GM18499 (cell line): Measurements from ENCODE around the gene CLCN4.

Source experiments
- ATAC-seq: cut with Tn5 transposase; IDR thresholded peaks from one replicate; pipeline ENCODE4 v1.9.1; 2021; ENCODE audit warnings: moderate number of reproducible peaks; ENCODE audit not compliant: insufficient read depth, unreplicated experiment

CLCN4 gene

DNA sequence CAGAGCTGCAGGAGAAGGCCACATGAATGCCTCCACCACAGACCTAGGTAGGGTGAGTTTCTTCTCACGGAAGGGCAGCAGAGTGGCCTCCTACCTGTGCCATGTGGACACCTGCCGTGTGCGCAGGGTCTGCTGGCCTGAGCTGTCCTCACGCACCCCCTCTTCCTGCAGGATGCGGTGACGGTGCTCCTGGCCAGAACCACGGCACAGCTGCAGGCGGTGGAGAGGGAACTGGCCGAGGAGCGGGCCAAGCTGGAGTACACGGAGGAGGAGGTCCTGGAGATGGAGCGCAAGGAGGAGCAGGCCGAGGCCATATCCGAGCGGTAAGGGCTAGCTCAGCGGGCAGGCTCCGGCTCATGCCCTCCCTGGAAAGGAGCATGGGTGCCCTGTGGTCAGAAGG lies 28.4 kb upstream of the CLCN4 start:
- ATAC-seq: no peak

DNA sequence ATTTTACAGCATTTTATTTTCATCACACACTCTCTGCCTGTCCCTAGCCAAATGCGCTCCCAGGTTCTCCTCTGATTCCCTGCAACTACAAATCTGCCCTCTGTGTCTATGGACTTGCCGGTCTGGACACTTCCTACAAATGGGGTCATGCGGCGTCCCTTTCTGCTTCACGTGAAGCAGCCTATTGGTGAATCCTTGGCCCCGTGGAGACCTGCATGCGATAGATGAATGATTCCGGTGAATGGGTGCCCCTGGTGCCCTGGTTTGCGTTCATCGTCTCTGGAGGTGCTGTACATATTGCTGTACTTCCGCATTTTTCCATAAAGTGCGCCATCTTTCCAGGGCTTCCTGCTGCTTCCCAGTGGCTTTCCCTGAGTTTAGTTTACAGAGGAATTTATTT lies 27.5 kb upstream of the CLCN4 start:
- no peak for ATAC-seq

DNA sequence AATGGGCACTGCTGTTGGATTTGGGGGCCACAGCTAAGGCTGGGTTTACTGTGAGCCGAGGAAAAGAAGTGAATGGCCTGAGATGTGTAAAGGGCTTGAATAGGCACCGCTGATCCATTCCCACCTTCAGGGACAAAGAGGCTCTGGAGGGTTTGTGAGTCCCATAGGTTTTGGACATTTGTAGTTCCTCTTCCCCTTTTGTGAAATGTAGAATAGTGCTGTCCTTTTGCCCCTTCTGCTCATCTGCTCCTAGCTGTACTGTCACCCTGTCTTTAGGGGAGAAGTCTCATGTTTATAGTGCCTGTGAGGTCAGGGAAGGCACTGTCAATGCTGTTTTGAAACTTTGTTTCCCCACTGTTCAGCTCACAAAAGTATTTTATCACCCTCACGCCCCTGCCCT lies 26.4 kb upstream of the CLCN4 start:
- no peak for ATAC-seq

DNA sequence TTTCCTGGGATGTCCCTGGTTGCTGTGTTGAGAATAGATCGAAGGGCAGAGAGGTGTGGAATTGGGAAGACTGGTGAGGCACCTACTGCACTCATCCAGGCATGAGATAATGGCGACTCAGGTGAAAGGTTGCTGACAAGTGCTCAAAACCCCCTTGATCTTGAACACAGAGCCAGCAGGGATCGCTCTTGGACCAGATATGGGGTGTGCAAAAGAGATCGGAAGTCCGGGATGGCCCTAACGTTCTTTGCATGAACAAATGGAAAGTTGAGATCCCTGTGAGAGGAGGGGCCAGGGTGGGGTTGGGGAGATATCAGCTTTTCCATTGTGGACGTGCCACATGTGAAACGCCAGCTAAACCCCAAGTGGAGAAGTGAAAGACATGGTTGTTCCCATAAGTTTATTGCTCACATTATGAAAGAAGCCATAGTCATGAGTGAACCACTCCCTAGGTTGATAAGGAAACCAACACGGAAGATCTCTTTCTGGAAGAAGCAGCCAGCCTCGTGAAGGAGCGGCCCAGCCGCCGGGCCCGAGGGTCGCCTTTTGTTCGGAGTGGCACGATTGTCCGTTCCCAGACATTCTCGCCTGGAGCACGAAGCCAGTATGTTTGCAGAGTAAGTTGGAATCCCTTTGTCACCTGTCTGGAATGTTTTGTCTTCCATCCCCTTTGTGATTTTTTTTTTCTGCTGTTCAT lies 22.6 kb upstream of the CLCN4 start:
- no peak for ATAC-seq

DNA sequence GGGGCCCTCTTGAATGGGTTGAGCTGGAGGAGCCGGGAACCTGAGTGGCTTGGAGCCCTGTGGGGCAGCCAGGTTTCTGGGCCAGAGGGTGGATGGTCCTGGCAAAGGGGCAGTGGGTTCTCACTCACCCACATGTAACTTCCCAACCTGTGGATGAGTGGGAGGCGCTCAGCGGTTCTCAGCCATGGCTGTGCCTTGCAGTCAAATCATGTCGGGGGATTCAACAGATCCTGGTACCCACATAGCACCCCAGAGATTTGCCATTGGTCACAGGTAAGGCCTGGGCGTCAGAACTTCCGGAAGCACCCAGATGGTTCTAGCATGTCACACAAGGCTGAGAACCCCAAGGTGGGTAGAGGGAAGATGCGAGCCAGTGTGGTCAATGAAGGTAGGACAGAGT lies 21.9 kb upstream of the CLCN4 start:
- no peak for ATAC-seq

DNA sequence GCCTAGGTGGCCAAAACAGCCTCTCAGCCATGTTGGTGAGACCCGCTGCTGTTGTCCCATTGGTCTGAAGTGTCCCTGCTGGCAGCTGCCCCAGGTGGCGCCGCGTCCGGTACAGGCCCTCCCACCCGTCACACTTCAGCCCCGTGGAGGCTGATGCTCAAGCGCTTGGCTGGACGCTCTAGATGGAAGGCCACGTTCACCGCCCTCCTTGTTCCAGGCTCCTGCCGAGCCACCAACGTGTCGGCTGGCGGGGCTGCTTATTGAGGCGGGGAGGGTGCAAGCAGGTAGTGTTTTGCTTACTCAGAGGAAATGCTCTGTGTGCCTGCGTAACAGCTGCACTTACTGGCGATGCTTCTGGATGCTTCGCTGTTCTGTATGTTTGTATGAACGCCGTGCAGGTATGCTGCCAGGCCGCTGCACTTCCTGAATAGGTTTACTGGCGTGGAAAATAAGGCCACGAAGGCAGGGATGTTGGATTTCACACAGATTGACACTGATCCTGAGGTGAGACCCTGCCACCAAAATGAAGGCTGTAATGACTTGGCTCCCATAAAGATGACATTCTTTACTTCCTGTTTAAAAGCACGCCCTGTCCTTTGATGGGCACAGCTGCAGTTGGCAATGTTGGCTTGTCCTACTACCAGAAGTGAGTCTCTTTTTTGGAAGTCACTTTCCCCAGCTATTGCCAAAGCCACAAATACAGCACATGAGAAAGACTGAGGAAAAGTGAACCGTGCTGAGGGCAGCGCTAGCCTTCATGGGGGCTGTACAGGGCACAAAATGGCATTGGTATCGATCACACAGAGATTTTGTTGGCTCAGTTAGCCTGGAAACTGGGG lies 21.0 kb upstream of the CLCN4 start:
- no peak for ATAC-seq

DNA sequence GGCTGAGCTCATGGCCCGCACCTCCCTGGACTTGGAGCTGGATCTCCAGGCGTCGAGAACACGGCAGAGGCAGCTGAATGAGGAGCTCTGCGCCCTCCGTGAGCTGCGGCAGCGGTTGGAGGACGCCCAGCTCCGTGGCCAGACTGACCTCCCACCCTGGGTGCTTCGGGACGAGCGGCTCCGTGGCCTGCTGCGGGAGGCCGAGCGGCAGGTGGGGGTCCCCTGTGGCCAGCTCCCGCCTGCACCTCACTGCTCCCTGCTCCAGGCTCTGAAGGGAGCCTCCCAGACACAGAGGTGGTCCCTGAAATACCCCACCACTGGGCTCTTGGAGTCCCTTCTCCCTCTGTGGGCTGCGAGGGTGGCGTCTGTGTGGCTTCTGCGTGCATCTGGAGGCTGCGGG lies 18.0 kb upstream of the CLCN4 start:
- ATAC-seq: no peak

DNA sequence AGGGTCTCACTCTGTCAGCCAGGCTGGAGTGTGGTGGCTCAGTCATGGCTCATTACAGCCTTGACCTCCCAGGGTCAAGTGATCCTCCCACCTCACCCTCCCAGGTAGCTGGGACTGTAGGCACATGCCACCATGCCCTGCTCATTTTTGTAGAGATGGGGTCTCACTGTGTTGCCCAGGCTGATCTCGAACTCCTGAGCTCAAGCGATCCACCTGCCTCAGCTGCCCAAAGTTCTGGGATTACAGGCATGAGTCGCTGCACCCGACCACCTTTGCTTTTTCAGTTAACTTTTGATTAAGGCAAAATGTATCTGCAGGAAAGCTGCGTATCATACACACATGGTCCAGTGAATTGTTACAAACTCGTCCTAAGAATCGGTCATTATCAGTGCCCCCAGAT lies 16.5 kb upstream of the CLCN4 start:
- ATAC-seq: no peak

DNA sequence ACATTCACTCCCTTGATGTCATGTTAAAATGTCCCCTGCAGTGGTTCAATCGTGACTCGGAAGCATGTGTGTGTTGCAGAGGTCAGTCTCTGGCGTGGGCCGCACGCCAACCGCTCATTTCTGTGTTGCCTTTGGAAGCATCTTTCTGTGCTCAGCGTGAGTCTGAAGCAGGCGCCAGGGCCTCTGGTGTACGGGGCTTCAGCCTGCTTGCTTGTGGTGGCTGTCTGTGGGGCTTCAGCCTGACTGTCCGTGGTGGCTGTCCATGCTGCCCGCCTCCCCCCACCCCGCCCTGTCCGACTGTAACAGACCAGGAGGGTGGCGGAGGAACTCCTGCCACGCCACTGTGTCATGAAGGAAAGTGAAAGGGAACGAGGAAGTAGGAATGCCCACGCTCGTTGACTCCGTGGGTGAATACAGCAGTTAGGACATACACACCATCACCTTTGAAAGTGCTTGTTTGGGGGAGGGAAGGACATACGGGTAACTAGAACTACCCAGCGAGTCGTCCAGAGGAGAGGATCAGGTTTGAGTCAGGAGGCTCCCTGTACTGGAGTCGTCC lies 14.7 kb upstream of the CLCN4 start:
- no peak for ATAC-seq

DNA sequence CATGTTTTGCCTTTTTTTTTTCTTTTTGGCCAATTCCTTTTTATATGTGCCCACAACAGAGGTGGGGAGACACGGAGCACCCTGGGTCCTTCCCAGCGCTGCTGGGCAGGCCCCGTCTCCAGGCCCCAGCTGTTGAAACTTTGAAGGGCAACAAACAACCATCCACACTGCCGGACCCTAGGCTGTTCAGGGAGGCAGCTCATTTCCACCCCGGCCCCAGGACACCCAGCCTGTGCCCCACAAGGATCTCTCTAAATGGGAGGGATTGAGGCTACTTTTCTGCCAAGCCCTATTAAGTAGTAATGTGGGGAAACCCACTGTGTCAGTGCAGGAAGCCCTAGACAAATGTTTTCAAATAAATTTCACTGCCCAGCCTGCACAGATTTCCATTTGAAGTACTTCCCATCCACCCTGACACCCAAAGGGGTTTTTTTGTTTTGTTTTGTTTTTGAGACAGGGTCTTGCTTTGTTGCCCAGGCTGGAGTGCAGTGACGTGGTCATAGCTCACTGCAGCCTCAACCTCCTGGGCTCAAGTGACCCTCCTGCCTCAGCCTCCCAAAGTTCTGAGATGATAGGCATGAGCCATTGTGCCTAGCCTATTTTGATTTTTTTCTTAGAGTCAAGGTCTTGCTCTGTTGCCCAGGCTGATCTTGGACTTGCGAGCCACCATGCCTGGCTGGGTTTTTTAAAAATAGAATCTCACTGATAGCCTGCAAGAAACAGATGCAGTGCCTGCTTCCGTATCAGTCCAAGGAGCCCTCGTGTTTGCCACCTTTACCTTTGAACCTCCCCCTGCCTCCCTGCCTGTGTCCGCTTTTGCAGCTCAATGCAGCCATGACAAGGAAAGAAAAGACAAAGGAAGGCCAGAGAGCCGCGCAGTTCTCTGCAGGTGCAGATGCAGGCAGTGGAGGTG lies 13.4 kb upstream of the CLCN4 start:
- ATAC-seq: no peak

DNA sequence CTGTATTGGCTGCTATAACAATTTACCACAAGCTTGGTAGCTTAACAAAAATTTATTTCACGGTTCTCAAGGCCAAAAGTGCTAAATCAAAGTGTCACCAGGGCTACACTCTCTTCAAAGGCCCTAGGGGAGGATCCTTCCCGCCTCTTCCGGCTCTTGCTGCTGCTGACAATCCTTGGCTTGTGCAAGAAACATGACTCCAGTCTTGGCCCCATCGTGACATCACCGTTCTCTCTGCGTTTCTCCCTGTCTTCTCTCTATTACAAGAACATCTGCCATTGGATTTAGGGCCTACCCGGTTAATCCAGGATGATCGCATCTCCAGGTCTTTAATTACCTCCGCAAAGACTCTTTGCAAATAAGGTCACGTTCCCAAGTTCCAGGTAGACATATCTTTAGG lies 10.4 kb upstream of the CLCN4 start:
- ATAC-seq: no peak

DNA sequence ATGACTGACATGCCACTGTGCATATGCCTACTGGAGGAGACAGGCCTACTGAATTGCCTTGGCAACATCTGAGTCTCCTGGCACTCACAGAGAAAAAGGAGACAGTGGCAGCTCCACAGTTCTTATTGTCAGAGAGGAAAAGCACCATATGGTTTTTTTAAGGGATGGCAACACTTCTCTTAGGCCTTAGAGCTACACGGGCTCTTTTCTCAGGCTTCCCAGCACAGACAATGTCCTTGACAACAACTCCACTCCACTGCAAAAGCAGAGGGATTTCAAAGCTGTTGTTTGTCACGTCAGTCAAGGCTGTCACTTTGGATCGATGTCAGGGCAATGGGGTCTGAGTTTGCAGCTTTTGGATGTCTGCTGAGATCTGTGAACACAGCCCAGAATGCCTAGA lies 4.7 kb upstream of the CLCN4 start:
- ATAC-seq: no peak

DNA sequence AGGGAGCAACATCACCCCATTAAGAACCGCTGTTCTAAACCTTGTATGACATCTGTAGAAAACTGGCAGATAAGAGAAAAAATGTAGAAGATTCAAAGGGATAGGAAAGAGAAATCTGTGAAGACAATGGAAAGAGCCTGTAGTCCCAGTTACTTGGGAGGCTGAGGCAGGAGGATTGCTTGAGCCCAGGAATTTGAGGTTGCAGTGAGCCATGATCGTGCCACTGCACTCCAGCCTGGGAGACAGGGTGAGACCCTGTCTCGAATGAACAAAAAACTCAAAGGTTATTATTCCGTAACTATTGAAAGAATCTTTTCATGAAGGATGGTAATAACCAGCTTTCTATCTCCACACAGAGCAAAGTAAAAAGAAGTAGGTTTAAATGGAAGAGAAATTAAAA lies 1.6 kb upstream of the CLCN4 start:
- no peak for ATAC-seq

DNA sequence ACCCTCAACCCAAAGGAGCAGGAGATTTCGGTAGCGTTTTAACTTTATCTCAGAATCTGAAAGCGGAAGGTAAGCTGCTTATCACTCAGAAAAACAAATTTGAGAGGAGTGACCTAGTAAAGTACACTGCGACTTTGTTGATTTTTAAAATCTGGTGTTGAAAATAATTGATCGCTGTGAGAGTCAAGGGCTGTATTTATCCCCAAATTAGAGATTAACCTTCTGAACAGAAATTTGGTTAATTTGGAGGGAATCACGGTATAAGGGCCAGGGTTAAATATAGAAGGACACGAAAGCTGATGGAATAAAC lies 212 bp downstream of the CLCN4 start:
- ATAC-seq: no peak

DNA sequence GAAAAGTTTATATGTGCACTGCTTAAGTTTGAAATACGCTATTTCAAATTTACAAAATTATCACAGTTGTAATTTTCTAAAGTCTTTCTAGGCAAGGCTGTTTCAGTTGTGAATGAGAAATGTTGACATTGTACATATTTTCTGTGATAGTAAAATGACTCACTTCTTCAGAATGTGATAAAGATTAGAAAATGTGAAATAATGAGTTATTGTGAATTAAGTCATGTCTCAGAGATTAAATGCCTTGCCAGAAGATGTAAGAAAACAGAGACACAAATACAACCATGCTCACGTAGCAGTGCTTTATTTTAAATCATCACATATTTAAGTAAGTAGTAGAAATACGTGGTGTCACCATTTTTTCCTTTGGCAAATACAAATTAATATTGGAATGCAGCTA lies 768 bp downstream of the CLCN4 start:
- no peak for ATAC-seq

DNA sequence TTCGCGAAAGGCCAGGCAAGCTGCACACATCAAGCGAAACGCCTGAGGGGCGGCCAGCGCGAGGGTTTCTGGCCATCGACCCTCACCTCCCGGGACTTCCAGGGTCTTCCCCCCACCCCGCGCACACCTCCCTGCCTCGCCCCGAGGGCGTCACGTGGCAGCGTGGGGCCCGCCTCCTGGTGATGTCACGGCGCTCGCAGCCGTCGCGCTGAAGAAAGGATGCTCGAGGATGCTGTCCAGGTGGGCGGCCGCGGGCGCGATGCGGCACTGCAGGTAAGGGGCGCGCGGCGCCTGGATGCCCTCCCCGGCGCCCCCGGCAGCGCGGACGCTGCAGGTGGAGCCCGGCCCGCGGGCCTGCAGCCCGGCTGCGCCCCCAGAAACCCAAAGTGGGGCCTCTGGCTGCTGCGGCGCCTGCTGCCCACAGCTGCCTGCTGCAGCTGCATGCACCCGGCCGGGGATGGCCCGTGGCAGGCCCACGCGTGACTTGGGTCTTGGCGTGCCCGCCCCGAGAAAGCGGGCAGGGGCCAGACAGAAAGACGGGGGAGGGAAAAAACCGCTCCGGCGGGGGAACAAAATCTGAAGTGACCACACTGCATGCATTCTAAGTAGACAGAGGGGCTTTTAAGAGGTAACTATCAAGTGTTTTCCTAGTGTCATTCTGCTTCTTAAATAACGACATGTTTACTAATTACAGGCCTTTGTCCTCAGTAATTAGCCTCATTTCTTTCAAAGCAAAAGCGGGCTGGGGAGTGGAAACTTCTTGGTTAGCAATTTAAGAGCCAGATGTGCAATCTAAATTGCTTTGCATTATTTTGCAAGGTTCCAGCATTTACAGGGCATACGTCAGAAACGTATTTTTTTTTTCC lies 1.7 kb downstream of the CLCN4 start:
- ATAC-seq: no peak

DNA sequence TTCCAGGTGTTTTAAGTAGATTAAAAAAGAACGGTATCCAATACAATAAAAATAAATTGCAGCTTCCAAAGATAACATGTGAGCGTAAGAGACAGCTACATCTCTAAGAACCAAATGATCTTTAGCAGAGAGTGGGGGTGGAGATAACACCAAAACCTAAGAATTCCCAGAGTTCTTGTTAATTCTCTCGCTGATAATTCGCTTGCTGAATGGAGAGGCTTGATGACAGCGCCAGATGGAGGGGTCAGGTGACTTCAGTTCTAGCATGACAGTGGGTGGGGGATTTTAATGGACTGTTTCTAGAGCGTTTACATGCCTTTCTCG lies 2.3 kb downstream of the CLCN4 start:
- no peak for ATAC-seq

DNA sequence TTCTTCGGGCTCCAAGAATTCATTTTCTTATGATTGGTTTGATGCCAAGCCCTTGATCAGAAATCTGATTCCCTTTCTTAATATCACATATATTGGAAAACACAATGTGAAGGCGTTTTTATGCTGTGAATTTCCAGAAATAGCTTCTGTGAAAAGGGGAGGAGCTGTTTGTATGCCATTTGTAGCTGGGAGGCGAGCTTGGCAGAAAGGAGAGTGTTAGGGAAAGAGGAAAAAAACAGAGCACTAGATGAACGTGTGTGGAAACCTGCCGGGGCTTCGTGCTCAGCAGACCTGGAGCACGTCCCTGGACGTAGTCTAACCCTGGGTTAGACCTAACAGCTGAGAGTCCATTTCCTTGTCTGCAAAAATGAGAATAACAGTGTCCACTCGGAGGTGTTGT lies 3.4 kb downstream of the CLCN4 start:
- ATAC-seq: no peak

DNA sequence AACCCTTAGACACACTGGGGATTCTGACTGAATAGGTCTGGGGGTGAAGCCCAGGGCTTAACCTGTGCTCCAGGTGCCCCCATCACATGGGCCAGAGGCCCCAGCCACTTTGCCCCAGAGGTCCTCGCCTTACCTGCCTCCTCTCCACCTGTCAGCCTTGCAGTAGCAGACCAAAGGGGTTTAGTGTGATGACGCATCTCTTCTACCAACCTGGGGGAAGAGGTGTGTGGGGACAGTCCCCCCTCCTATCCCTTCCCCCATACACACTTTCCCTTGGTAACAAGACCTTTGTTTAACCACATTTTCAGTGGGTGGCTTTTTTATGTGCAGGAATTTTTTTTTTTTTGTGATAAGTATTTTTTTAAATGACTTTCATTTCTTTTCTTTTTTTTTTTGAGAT lies 6.3 kb downstream of the CLCN4 start:
- no peak for ATAC-seq

DNA sequence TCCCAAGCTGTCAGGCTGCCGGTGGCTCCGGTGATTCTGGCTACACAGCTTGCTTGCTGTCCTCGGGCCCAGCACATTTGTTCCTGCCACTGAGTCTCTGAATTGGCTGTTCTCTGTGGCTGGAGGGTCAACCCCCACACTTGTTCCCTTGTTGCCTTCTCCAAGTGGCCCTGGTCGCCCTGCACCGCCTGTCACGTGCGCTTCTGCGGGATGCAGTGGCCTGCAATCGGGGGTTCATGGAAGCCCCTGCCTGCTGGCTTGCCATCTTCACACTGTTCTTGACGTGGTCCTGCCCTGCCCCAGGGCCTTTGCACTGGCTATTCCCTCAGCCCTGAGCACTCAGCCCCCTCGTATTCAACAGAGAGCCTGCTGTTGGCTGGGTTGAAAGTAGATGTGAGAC lies 8.1 kb downstream of the CLCN4 start:
- no peak for ATAC-seq
